Measurements from ENCODE around the gene ALKBH3. TPM values are rescaled to one million over a fixed set of nuclear protein-coding genes. Genes with fewer than 3 reads are reported as not detected.

The ALKBH3 gene
- total RNA-seq, 1 experiment from 2014 or later: 13.3 TPM

DNA sequence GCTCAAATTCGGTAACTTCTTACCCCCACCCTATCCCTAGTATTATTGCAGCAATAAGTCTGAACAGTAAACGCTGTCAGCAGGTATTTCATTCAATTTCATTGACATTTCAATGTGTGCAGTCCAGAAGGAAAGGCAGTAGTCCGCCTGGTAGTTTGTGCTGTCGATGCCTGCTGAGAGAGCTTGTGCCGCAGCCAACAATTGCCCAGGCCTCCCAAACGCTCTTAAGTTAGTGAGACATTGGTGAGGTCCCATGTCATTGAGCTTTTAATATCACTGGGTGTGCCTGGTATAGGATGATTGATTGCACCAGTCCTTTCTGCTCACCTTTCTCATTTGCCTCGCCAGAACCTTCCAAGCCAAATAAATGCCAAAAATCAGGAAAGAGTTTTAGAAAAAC is 28.1 kb downstream of the ALKBH3 start:
- H3K4me3 Mint-ChIP-seq: no peak overlapping the region
- ChIA-PET CTCF (interaction anchor here (1.0 to 1.9 kb wide), 4 partner anchors 15 to 186 kb away, joined by 4 to 8 read pairs (median 4); partner anchors contain the start of gene C11orf96), POLR2A (no interaction called here)
- no peaks in the 10 kb centered on the region for H3K9me3 Mint-ChIP-seq
- no peak overlapping the region for H3K27ac Mint-ChIP-seq
- no peak for DNase-seq (ENCODE audit: low spot score)
- ATAC-seq: no peak
- H3K4me1 Mint-ChIP-seq: peaks cover 4% of the 10 kb centered on the region; the same call in 1 of the 2 replicates
- H3K27me3 Mint-ChIP-seq (ENCODE audit: low read depth): no peaks in the 10 kb centered on the region
- TF ChIP-seq MYBL2 (CRISPR knock-in tag; IDR thresholded peaks at IDR 0.05): no peak
- no peak for TF ChIP-seq NFATC4 (CRISPR knock-in tag; IDR thresholded peaks at IDR 0.05)
- TF ChIP-seq, protein P1, sequence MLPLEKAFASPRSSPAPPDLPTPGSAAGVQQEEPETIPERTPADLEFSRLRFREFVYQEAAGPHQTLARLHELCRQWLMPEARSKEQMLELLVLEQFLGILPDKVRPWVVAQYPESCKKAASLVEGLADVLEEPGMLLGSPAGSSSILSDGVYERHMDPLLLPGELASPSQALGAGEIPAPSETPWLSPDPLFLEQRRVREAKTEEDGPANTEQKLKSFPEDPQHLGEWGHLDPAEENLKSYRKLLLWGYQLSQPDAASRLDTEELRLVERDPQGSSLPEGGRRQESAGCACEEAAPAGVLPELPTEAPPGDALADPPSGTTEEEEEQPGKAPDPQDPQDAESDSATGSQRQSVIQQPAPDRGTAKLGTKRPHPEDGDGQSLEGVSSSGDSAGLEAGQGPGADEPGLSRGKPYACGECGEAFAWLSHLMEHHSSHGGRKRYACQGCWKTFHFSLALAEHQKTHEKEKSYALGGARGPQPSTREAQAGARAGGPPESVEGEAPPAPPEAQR (CRISPR knock-in tag; IDR thresholded peaks at IDR 0.05): no peak
- TF ChIP-seq, protein P2, sequence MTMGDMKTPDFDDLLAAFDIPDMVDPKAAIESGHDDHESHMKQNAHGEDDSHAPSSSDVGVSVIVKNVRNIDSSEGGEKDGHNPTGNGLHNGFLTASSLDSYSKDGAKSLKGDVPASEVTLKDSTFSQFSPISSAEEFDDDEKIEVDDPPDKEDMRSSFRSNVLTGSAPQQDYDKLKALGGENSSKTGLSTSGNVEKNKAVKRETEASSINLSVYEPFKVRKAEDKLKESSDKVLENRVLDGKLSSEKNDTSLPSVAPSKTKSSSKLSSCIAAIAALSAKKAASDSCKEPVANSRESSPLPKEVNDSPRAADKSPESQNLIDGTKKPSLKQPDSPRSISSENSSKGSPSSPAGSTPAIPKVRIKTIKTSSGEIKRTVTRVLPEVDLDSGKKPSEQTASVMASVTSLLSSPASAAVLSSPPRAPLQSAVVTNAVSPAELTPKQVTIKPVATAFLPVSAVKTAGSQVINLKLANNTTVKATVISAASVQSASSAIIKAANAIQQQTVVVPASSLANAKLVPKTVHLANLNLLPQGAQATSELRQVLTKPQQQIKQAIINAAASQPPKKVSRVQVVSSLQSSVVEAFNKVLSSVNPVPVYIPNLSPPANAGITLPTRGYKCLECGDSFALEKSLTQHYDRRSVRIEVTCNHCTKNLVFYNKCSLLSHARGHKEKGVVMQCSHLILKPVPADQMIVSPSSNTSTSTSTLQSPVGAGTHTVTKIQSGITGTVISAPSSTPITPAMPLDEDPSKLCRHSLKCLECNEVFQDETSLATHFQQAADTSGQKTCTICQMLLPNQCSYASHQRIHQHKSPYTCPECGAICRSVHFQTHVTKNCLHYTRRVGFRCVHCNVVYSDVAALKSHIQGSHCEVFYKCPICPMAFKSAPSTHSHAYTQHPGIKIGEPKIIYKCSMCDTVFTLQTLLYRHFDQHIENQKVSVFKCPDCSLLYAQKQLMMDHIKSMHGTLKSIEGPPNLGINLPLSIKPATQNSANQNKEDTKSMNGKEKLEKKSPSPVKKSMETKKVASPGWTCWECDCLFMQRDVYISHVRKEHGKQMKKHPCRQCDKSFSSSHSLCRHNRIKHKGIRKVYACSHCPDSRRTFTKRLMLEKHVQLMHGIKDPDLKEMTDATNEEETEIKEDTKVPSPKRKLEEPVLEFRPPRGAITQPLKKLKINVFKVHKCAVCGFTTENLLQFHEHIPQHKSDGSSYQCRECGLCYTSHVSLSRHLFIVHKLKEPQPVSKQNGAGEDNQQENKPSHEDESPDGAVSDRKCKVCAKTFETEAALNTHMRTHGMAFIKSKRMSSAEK (CRISPR knock-in tag; IDR thresholded peaks at IDR 0.05; ENCODE audit: borderline replicate concordance): no peak
- no peak for TF ChIP-seq SOX15 (CRISPR knock-in tag; IDR thresholded peaks at IDR 0.05)
- no peak for TF ChIP-seq FOXK1 (CRISPR knock-in tag; IDR thresholded peaks at IDR 0.05)
- TF ChIP-seq, protein P3, sequence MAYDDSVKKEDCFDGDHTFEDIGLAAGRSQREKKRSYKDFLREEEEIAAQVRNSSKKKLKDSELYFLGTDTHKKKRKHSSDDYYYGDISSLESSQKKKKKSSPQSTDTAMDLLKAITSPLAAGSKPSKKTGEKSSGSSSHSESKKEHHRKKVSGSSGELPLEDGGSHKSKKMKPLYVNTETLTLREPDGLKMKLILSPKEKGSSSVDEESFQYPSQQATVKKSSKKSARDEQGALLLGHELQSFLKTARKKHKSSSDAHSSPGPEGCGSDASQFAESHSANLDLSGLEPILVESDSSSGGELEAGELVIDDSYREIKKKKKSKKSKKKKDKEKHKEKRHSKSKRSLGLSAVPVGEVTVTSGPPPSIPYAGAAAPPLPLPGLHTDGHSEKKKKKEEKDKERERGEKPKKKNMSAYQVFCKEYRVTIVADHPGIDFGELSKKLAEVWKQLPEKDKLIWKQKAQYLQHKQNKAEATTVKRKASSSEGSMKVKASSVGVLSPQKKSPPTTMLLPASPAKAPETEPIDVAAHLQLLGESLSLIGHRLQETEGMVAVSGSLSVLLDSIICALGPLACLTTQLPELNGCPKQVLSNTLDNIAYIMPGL (CRISPR knock-in tag; IDR thresholded peaks at IDR 0.05): no peak
- no peak for TF ChIP-seq FOXJ3 (CRISPR knock-in tag; IDR thresholded peaks at IDR 0.05; ENCODE audit: borderline replicate concordance)
- no peak for TF ChIP-seq ATF1 (CRISPR knock-in tag; IDR thresholded peaks at IDR 0.05)
- no peak for TF ChIP-seq MXD4 (CRISPR knock-in tag; IDR thresholded peaks at IDR 0.05; ENCODE audit: borderline replicate concordance)
- H3K36me3 Mint-ChIP-seq: no peaks in the 10 kb centered on the region

DNA sequence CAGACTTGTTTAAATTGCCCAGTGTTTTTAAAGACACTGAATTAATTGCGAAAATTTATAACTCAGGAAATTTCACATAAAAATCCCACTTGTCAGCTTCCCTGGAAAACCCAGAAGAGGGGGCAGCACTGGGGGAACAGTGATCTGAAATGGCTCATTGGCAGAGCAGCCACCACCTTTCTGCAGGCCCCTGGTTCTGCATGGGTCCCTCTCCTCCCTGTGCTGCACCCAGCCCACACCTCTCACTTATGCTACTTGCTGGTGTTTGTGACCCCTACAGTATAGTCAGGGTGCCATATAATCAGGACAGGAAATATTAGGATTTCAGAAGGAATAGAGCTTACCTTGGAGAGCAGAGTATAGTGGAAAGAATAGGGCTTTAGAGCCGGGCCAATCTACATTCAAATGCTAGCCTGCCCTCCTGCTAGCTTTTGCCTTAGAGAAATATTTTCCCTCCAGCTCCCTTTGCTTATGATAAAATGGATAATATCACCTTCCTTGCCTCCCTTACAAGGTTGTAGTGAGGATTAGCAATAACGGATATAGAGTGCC is 33.3 kb downstream of the ALKBH3 start:
- no peak overlapping the region for H3K27ac Mint-ChIP-seq
- TF ChIP-seq TEAD4 (CRISPR knock-in tag; IDR thresholded peaks at IDR 0.05) (no peak), EMX1 (CRISPR knock-in tag; IDR thresholded peaks at IDR 0.05) (no peak), CREB1 (CRISPR knock-in tag; IDR thresholded peaks at IDR 0.05) (no peak), OVOL2 (CRISPR knock-in tag; IDR thresholded peaks at IDR 0.05; ENCODE audit: borderline replicate concordance) (no peak), ZNF671 (CRISPR knock-in tag; IDR thresholded peaks at IDR 0.05) (no peak)
- TF ChIP-seq, protein P4, sequence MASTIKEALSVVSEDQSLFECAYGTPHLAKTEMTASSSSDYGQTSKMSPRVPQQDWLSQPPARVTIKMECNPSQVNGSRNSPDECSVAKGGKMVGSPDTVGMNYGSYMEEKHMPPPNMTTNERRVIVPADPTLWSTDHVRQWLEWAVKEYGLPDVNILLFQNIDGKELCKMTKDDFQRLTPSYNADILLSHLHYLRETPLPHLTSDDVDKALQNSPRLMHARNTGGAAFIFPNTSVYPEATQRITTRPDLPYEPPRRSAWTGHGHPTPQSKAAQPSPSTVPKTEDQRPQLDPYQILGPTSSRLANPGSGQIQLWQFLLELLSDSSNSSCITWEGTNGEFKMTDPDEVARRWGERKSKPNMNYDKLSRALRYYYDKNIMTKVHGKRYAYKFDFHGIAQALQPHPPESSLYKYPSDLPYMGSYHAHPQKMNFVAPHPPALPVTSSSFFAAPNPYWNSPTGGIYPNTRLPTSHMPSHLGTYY (CRISPR knock-in tag; IDR thresholded peaks at IDR 0.05): no peak
- H3K36me3 Mint-ChIP-seq: no peaks in the 10 kb centered on the region
- H3K9me3 Mint-ChIP-seq: no peaks in the 10 kb centered on the region
- POLR2A ChIA-PET: no interaction called here
- no peaks in the 10 kb centered on the region for H3K27me3 Mint-ChIP-seq (ENCODE audit: low read depth)
- ATAC-seq: peak; percentile 71
- no peak for DNase-seq (ENCODE audit: low spot score)
- CTCF ChIA-PET: interaction anchor here (0.6 to 1.8 kb wide), 6 partner anchors 10 to 62 kb away, joined by 3 to 8 read pairs (median 4); no protein-coding TSS in a partner anchor
- H3K4me1 Mint-ChIP-seq: peaks cover 14% of the 10 kb centered on the region
- H3K4me3 Mint-ChIP-seq: no peak overlapping the region

Measured in WTC11 (cell line).